Brain microvascular endothelial cell (primary cell): ENCODE data around the gene MYL11.
"Not testable (repeated sequence)": the region's sequence is repeated elsewhere in the genome, so short reads cannot be mapped to it uniquely, and the experiment has no call there.

Experiments used
- DNase-seq: peaks from one replicate; pipeline ENCODE4 v3.0.0-alpha.2; 2020
- H3K27ac ChIP-seq: fragments of 250-450 bp; sonication (Bioruptor Pico); 2 replicates; pipeline ENCODE4 v1.5.1; 2020; ENCODE audit warnings: mild to moderate bottlenecking, moderate library complexity
- H3K27me3 ChIP-seq: fragments of 250-450 bp; sonication (Bioruptor Pico); replicated peaks from 2 replicates; pipeline ENCODE4 v1.5.1; 2020; ENCODE audit warnings: mild to moderate bottlenecking
- H3K36me3 ChIP-seq: fragments of 250-450 bp; sonication (Bioruptor Pico); replicated peaks from 2 replicates; pipeline ENCODE4 v1.5.1; 2020; ENCODE audit warnings: mild to moderate bottlenecking
- H3K4me3 ChIP-seq: 2 replicates; pipeline ENCODE4 v1.5.1; 2011; ENCODE audit warnings: low read depth, mild to moderate bottlenecking, control low read depth, low read length, moderate library complexity
- in situ Hi-C: cut with HindIII; loops from 2 replicates; pipeline ENCODE4 v1.10.0; 2017; ENCODE audit warnings: low sequenced_read_pairs, low pct_ligation_motif_present
- TF ChIP-seq, protein P1 (sequence below): IDR thresholded peaks from 2 replicates; pipeline ENCODE4 v1.5.1; 2011; ENCODE audit warnings: low read depth, mild to moderate bottlenecking, moderate library complexity, low read length, control low read depth, inconsistent platforms; ENCODE audit errors: missing control alignments

The MYL11 gene, protein sequence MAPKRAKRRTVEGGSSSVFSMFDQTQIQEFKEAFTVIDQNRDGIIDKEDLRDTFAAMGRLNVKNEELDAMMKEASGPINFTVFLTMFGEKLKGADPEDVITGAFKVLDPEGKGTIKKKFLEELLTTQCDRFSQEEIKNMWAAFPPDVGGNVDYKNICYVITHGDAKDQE

DNA sequence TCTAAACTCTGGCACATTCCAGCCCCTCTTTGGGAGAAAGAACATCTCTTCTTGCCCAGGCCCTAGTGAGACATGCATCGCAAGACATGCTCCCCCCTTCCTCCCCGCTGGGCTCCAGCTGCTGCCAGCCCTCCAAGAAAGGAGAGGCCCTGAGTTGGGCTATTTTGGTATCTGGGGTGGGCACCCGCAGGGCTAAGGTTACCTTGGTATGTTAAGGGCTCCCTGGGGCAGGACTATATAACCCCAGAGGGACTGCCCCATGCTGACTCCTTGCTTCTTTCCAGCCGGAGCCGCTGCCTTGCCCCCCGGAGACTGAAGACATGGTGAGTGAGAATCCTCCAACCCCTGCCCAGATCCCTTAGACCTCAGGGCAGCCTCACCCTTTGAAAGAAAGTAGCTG lies at the start of gene MYL11:
Gene MYL11 (plus strand): TSS at position 265 of the 400 bp plus-strand sequence. CDS start 56 bp downstream, at position 321.
- in situ Hi-C loops, result no loop called here
- Histone ChIP-seq H3K36me3 (no peaks in the 10 kb centered on the region), H3K4me3 (no peak within 1 kb of the TSS), H3K27me3 (no peaks in the 10 kb centered on the region), H3K27ac (no peak within 1 kb of the TSS)
- TF ChIP-seq, protein P1, sequence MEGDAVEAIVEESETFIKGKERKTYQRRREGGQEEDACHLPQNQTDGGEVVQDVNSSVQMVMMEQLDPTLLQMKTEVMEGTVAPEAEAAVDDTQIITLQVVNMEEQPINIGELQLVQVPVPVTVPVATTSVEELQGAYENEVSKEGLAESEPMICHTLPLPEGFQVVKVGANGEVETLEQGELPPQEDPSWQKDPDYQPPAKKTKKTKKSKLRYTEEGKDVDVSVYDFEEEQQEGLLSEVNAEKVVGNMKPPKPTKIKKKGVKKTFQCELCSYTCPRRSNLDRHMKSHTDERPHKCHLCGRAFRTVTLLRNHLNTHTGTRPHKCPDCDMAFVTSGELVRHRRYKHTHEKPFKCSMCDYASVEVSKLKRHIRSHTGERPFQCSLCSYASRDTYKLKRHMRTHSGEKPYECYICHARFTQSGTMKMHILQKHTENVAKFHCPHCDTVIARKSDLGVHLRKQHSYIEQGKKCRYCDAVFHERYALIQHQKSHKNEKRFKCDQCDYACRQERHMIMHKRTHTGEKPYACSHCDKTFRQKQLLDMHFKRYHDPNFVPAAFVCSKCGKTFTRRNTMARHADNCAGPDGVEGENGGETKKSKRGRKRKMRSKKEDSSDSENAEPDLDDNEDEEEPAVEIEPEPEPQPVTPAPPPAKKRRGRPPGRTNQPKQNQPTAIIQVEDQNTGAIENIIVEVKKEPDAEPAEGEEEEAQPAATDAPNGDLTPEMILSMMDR, result no peak
- no peak for DNase-seq

DNA sequence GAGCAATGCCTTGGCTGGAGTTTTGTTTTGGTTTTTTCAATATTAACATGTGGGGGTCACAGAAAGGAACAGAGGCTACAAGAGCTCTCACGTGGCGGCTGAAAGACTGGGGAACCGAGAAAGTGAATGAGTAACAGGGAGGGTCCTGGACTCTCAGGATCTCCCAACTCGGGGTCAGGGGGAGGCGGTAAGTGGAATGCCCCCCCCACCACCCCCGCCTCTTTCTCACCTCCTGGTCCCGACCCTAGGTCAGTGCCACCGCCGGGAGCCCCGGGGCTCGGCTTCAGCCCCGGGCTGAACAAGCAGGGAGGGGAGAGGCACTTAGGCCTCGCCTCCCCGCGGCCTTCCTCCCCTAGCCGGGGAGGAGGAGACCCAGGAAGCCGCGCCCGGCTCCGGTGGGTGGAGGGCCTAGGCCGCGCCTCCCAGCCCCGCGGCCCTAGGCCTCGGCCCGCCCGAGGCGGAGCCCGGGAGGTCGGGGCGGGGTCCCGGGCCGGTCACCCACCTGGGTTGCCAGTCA lies 40.1 kb upstream of the MYL11 start:
- in situ Hi-C loops, H3K36me3 ChIP-seq, H3K27me3 ChIP-seq: not testable (repeated sequence)
- peak overlapping the region; percentile 67 for H3K4me3 ChIP-seq
- peak overlapping the region; percentile 84 for H3K27ac ChIP-seq
- peak; percentile 62 for DNase-seq

DNA sequence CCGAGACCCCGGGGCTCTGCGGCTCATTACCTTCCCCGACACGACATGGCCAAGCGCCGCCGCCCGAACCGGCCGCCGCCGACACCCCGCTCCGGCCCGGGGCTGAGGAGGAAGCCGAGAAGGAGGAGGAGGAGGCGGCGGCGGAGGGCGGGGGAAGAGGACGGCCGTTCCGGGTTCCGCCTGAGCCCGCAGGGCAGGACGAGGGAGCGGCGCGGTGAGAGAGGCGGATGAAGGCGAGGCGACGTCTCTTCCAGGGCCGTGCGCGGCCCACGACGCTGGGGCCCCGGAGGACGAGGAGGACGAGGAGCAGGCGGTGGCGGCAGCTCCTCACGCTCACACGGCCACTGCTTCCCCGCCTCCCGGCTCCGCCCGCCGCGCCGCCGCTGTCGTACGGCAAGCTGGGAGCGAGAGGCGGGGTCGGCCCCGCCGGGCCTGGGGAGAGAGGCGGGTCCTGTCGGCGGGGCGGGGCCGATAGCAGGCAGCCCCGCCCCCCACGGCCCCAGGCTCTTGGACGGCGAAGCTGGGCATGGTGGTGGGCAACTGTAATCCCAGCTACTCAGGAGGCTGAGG lies 39.5 kb upstream of the MYL11 start:
- peak overlapping the region; percentile 84 for H3K27ac ChIP-seq
- H3K27me3 ChIP-seq, H3K36me3 ChIP-seq, in situ Hi-C loops: not testable (repeated sequence)
- peak overlapping the region; percentile 67 for H3K4me3 ChIP-seq
- peak; percentile 65 for DNase-seq

DNA sequence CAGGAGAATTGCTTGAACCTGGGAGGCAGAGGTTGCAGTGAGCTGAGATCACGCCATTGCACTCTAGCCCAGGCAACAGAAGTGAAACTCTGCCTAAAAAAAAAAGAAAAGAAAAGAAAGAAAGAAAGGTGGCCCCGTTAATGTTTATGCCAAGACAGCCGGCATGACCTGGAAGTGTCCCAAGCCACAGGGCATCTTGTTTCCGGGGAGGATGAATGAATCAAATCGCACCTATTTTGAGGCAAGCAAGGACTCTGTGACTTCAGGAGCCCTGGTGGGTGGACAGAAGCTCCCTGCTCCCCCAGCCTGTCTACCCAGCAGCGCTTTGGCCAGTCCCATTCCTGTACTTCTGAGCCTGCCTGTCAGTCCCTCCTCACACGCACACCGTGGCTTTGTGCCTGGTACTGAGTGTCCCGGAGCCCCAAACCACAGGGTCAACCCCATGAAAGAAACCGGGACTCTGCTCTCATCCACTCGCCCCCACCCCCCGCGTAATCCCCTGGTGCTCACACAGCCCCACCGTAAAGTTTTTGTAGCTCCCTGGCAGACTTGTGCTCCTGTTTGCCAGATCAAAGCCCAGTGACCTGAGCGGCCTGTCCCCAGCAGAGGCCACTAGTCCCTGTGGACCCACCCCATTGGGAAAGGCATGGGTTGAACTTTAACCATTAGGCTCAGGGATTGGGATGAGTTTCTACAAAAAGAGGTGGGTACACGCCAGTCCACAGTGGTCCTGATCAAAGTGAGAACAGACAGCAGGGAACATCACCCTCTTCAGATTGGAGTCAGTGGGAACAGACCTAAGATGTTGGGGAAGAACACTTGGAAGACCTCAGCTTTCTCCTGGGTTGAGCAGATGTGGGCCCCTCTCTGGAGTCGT lies 38.8 kb upstream of the MYL11 start:
- Histone ChIP-seq H3K27me3 (no peaks in the 10 kb centered on the region), H3K4me3 (peak overlapping the region; percentile 50), H3K27ac (no peak overlapping the region), H3K36me3 (no peaks in the 10 kb centered on the region)
- in situ Hi-C loops, result no loop called here
- no peak for DNase-seq
- TF ChIP-seq, protein P1, result no peak

DNA sequence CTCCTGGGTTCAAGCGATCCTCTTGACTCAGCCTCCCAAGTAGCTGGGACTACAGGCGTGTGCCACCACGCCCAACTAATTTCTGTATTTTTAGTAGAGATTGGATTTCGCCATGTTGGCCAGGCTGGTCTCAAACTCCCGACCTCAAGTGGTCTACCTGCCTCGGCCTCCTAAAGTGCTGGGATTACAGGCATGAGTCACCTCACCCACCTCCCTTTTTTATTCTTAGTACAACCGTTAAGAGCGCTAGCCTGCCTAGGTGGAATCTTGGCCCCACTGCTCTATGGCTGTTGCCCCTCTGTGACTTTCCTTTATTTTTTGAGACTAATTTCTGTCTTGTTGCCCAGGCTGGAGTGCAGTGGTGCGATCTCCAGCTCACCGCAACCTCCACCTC lies 36.6 kb upstream of the MYL11 start:
- H3K27me3 ChIP-seq, DNase-seq, H3K27ac ChIP-seq, H3K36me3 ChIP-seq, H3K4me3 ChIP-seq, in situ Hi-C loops: not testable (repeated sequence)

DNA sequence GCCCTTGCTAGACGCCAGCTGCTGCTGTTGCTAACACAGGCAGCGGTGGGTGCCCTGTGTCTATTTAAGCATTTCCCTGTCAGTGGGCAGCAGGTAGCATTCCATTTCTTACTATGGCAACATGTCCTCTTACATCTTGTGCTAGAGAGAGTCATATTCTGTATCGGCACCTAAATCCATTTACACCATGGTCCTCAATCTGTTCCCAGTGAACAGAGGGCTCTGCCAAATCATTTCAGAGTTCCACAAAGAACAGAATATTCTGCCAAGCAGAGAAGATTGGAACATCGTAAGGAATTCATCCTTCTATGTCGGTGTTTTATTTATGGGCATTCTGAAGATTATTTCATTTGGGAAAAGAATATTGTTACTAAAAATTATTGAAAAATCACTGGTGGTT lies 35.9 kb upstream of the MYL11 start:
- in situ Hi-C loops, H3K4me3 ChIP-seq, H3K27ac ChIP-seq, H3K36me3 ChIP-seq, DNase-seq, H3K27me3 ChIP-seq: not testable (repeated sequence)

DNA sequence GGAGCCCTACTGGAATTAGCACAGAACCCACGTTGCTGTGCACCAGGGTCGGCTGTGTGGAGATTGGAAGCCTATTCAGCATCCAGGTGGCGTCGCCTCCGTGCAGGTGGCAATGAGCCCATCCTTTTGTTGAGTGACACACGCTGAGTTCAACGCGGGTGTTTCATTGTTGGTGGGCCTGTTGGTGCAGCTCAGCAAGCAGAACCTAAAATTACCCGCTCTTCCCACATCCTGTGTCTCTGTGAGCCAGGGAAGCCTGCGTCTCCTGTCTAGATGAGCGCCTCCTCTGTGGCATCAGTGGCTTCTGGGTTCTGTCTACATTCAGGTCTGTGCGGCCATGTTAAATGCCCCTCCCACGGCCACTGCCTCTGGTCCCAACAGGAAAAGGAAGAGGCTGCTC lies 34.0 kb upstream of the MYL11 start:
- no peak overlapping the region for H3K4me3 ChIP-seq
- H3K36me3 ChIP-seq, result no peaks in the 10 kb centered on the region
- TF ChIP-seq, protein P1, result no peak
- in situ Hi-C loops, result no loop called here
- no peak for DNase-seq
- no peak overlapping the region for H3K27ac ChIP-seq
- H3K27me3 ChIP-seq, result no peaks in the 10 kb centered on the region
